Colonic mucosa (tissue), 4 donors: Measurements from ENCODE around the gene IRGQ. TPM values are rescaled to one million over a fixed set of nuclear protein-coding genes. Genes with fewer than 3 reads are reported as not detected.
"Not testable (repeated sequence)": the region's sequence is repeated elsewhere in the genome, so short reads cannot be mapped to it uniquely, and the experiment has no call there.

Source experiments
- DNase-seq: peaks from one replicate; pipeline ENCODE4 v3.0.0-alpha.2; 2020
- H3K27ac ChIP-seq: fragments of 200-600 bp; one replicate; pipeline ENCODE4 v1.8.0; 2021
- H3K27me3 ChIP-seq: fragments of 200-600 bp; one replicate; pipeline ENCODE4 v1.8.0; 2021
- H3K36me3 ChIP-seq: fragments of 200-600 bp; one replicate; pipeline ENCODE4 v1.8.0; 2021
- H3K4me1 ChIP-seq: fragments of 200-600 bp; one replicate; pipeline ENCODE4 v1.8.0; 2021; ENCODE audit warnings: mild to moderate bottlenecking
- H3K4me3 ChIP-seq: fragments of 200-600 bp; one replicate; pipeline ENCODE4 v1.8.0; 2021
- H3K9ac ChIP-seq, 2 donors: one replicate each; pipeline ENCODE4 v1.7.0; 2013; ENCODE audit warnings: control low read depth in 2 of 2, low read depth in 2 of 2, low read length in 2 of 2
- H3K9me3 ChIP-seq: fragments of 200-600 bp; one replicate; pipeline ENCODE4 v1.8.0; 2021
- intact Hi-C: fragments of 100-400 bp; cut with DNase I; formaldehyde crosslinking; loops from one replicate; pipeline ENCODE4 v1.14.1; 2022
- total RNA-seq, 2 donors: library from RNA; stranded (reverse); fragmentation: NEBNext Ultra II Directional in 1 of 2; extraction: Animal tissue kit (Norgen Biotek cat#: 25700) in 1 of 2; gene quantifications; one replicate each; pipeline ENCODE4 v1.2.1, GENCODE V29; 2021
- TF ChIP-seq, protein P1 (sequence below): fragments of 200-600 bp; IDR thresholded peaks from one replicate; pipeline ENCODE4 v1.8.0; 2022; ENCODE audit warnings: antibody characterized with exemption, mild to moderate bottlenecking
- donor health status: healthy.
- donor health status: DM: no; HTN: no; CAD: no.
- donor health status: DM: no; HTN: no; CAD: no.

IRGQ gene
- total RNA-seq, 2 donors from 2014 or later: 19.9 to 24.6 TPM

GRCh38 chr19:43553656-43554055, 42.3 kb downstream of the IRGQ start:
- intact Hi-C loops: no loop called here
- Histone ChIP-seq H3K27ac (no peak overlapping the region), H3K4me1 (no peaks in the 10 kb centered on the region), H3K36me3 (peaks cover 5% of the 10 kb centered on the region), H3K27me3 (no peaks in the 10 kb centered on the region), H3K9ac (no peak overlapping the region), H3K4me3 (no peak overlapping the region), H3K9me3 (no peaks in the 10 kb centered on the region)
- TF ChIP-seq, protein P1, sequence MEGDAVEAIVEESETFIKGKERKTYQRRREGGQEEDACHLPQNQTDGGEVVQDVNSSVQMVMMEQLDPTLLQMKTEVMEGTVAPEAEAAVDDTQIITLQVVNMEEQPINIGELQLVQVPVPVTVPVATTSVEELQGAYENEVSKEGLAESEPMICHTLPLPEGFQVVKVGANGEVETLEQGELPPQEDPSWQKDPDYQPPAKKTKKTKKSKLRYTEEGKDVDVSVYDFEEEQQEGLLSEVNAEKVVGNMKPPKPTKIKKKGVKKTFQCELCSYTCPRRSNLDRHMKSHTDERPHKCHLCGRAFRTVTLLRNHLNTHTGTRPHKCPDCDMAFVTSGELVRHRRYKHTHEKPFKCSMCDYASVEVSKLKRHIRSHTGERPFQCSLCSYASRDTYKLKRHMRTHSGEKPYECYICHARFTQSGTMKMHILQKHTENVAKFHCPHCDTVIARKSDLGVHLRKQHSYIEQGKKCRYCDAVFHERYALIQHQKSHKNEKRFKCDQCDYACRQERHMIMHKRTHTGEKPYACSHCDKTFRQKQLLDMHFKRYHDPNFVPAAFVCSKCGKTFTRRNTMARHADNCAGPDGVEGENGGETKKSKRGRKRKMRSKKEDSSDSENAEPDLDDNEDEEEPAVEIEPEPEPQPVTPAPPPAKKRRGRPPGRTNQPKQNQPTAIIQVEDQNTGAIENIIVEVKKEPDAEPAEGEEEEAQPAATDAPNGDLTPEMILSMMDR: no peak
- DNase-seq: no peak

DNA sequence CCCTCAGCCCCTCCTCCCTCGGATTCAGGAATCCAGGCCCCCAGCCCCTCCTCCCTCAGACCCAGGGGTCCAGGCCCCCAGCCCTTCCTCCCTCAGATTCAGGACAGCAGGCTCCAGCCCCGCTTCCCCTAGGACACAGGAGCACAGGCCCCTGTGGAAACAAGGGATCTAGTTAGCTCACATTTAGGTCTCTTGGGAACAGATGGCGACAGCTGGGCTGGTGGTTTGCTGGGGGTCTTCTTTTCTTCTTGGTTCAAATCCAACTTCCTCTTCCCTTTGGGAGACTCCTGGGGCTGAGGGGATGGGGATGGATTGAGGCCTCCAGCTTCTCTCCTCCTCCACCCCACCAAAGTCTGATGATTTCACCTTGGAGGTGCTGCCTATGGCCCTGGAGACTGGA, 43.3 kb downstream of the IRGQ start:
- no peak for DNase-seq
- no peaks in the 10 kb centered on the region for H3K4me1 ChIP-seq
- no peaks in the 10 kb centered on the region for H3K27me3 ChIP-seq
- no peak overlapping the region for H3K9ac ChIP-seq
- no peak overlapping the region for H3K4me3 ChIP-seq
- TF ChIP-seq, protein P1: no peak
- no peak overlapping the region for H3K27ac ChIP-seq
- H3K9me3 ChIP-seq: no peaks in the 10 kb centered on the region
- peaks cover 5% of the 10 kb centered on the region for H3K36me3 ChIP-seq
- intact Hi-C loops: no loop called here

GRCh38 chr19:43552198-43552450, 43.8 kb downstream of the IRGQ start:
- TF ChIP-seq, protein P1: no peak
- DNase-seq: no peak
- no peaks in the 10 kb centered on the region for H3K27me3 ChIP-seq
- intact Hi-C loops: no loop called here
- no peak overlapping the region for H3K27ac ChIP-seq
- no peak overlapping the region for H3K4me3 ChIP-seq
- H3K9ac ChIP-seq: no peak overlapping the region
- no peaks in the 10 kb centered on the region for H3K4me1 ChIP-seq
- no peaks in the 10 kb centered on the region for H3K9me3 ChIP-seq
- H3K36me3 ChIP-seq: peaks cover 5% of the 10 kb centered on the region

- TF ChIP-seq, protein P1: no peak
- intact Hi-C loops: no loop called here
- peaks cover 5% of the 10 kb centered on the region for H3K36me3 ChIP-seq
Measured at GRCh38 chr19:43551399-43552197, 44.3 kb downstream of the IRGQ start.

DNA sequence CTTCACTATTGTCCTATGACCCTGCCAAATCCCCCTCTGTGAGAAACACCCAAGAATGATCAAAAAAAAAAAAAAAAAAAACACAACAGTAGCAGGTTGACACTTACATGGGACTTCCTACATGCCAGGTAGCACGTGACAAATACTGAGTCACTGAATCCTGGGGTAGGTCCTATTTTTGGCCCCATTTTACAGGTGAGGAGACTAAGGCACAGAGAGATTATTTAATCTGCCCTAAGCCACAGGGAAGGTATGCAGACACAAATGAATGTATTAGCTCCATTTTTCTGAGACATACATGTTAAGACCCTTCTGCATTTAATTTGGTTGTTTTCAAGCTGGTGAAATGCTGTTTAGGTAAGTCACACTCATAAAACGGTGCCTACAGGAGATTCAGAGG, 47.2 kb downstream of the IRGQ start:
- H3K9me3 ChIP-seq: no peaks in the 10 kb centered on the region
- TF ChIP-seq, protein P1: no peak
- intact Hi-C loops: loop anchor here (10.0 kb wide), 1 partner anchor 256 kb away; the partner anchor contains the start of gene LYPD5
- no peak overlapping the region for H3K4me3 ChIP-seq
- DNase-seq: no peak
- H3K27ac ChIP-seq: no peak overlapping the region
- no peaks in the 10 kb centered on the region for H3K27me3 ChIP-seq
- no peaks in the 10 kb centered on the region for H3K4me1 ChIP-seq
- H3K36me3 ChIP-seq: peaks cover 5% of the 10 kb centered on the region
- no peak overlapping the region for H3K9ac ChIP-seq

More at GRCh38 chr19:43551399-43552197, 44.3 kb downstream of the IRGQ start:
- no peak overlapping the region for H3K4me3 ChIP-seq
- H3K27me3 ChIP-seq: no peaks in the 10 kb centered on the region
- no peaks in the 10 kb centered on the region for H3K4me1 ChIP-seq
- H3K9me3 ChIP-seq: no peaks in the 10 kb centered on the region
- no peak overlapping the region for H3K27ac ChIP-seq
- no peak for DNase-seq
- no peak overlapping the region for H3K9ac ChIP-seq

- H3K9ac ChIP-seq, H3K9me3 ChIP-seq, H3K36me3 ChIP-seq, H3K27me3 ChIP-seq, H3K27ac ChIP-seq, H3K4me3 ChIP-seq, H3K4me1 ChIP-seq, DNase-seq: not testable (repeated sequence)
- intact Hi-C loops: loop anchor here (10.0 kb wide), 1 partner anchor 257 kb away; the partner anchor contains the start of gene LYPD5
Measured at GRCh38 chr19:43547926-43548325, 48.0 kb downstream of the IRGQ start.
